GM18517 (cell line): ENCODE data around the gene CUL1.

Experiments used
- ATAC-seq: cut with Tn5 transposase; IDR thresholded peaks from one replicate; pipeline ENCODE4 v1.9.1; 2021; ENCODE audit warnings: mild to moderate bottlenecking, moderate library complexity; ENCODE audit not compliant: unreplicated experiment

CUL1 gene

GRCh38 chr7:148800677-148801076 is 102.0 kb downstream of the CUL1 start:
- no peak for ATAC-seq

GRCh38 chr7:148802101-148802493 is 103.4 kb downstream of the CUL1 start:
- no peak for ATAC-seq

GRCh38 chr7:148803094-148803493 is 104.4 kb downstream of the CUL1 start:
- no peak for ATAC-seq

- no peak for ATAC-seq
Observed at GRCh38 chr7:148804343-148805235, 105.9 kb downstream of the CUL1 start.

GRCh38 chr7:148806187-148806586 is 107.5 kb downstream of the CUL1 start:
- ATAC-seq = no peak

GRCh38 chr7:148807436-148807835 is 108.7 kb downstream of the CUL1 start:
- no peak for ATAC-seq

- ATAC-seq = no peak
Observed at GRCh38 chr7:148809856-148810255, 111.2 kb downstream of the CUL1 start.

GRCh38 chr7:148811892-148812291 is 113.2 kb downstream of the CUL1 start:
- ATAC-seq = no peak

GRCh38 chr7:148813890-148814289 is 115.2 kb downstream of the CUL1 start:
- no peak for ATAC-seq

- no peak for ATAC-seq
Observed at GRCh38 chr7:148814922-148815559, 116.3 kb downstream of the CUL1 start.

GRCh38 chr7:148815612-148816011 is 116.9 kb downstream of the CUL1 start:
- no peak for ATAC-seq

GRCh38 chr7:148819697-148820360 is 121.1 kb downstream of the CUL1 start:
- no peak for ATAC-seq

GRCh38 chr7:148821422-148821821 is 122.7 kb downstream of the CUL1 start:
- ATAC-seq = no peak

- no peak for ATAC-seq
Observed at GRCh38 chr7:148824864-148825263, 126.2 kb downstream of the CUL1 start.

GRCh38 chr7:148825338-148825737 is 126.6 kb downstream of the CUL1 start:
- no peak for ATAC-seq

GRCh38 chr7:148828965-148829364 is 130.3 kb downstream of the CUL1 start:
- ATAC-seq = no peak

- ATAC-seq = no peak
Observed at GRCh38 chr7:148830897-148831692, 132.4 kb downstream of the CUL1 start.

GRCh38 chr7:148831782-148832181 is 133.1 kb downstream of the CUL1 start:
- no peak for ATAC-seq

GRCh38 chr7:148834605-148835004 is 135.9 kb downstream of the CUL1 start:
- ATAC-seq = no peak

GRCh38 chr7:148835854-148836253 is 137.2 kb downstream of the CUL1 start:
- ATAC-seq = no peak

- ATAC-seq = no peak
Observed at GRCh38 chr7:148838905-148839304, 140.2 kb downstream of the CUL1 start.
